OCI-LY1 (cell line): Measurements from ENCODE around the gene GLI2.

Source experiments
- H2AFZ ChIP-seq: fragments of 200-600 bp; sonication (generic), shearing (Covaris generic); 2 replicates; pipeline ENCODE4 v1.6.0; 2014; ENCODE audit warnings: antibody characterized with exemption, mild to moderate bottlenecking, low read length
- H3F3A ChIP-seq: fragments of 200-600 bp; sonication (generic), shearing (Covaris generic); 2 replicates; pipeline ENCODE4 v1.6.0; 2014; ENCODE audit warnings: mild to moderate bottlenecking, antibody characterized with exemption, low read length, moderate library complexity; ENCODE audit not compliant: insufficient read depth
- H3K27ac ChIP-seq: fragments of 200-600 bp; sonication (generic); 2 replicates; pipeline ENCODE4 v1.5.1; 2014; ENCODE audit warnings: low read length, mixed run types, mild to moderate bottlenecking, low read depth; ENCODE audit not compliant: poor library complexity, severe bottlenecking
- H3K27me3 ChIP-seq: fragments of 200-600 bp; sonication (generic); 2 replicates; pipeline ENCODE4 v1.6.0; 2014; ENCODE audit warnings: antibody characterized with exemption, mild to moderate bottlenecking, low read length, moderate library complexity; ENCODE audit not compliant: insufficient read depth
- H3K36me3 ChIP-seq: fragments of 200-600 bp; sonication (generic); 2 replicates; pipeline ENCODE4 v1.6.1; 2014; ENCODE audit warnings: mild to moderate bottlenecking, antibody characterized with exemption, low read length, moderate library complexity, mixed read lengths; ENCODE audit not compliant: insufficient read depth
- H3K4me1 ChIP-seq: fragments of 200-600 bp; sonication (generic); 2 replicates; pipeline ENCODE4 v1.5.1; 2014; ENCODE audit warnings: mild to moderate bottlenecking, low read length, moderate library complexity; ENCODE audit not compliant: insufficient read depth, severe bottlenecking
- H3K4me2 ChIP-seq: fragments of 200-600 bp; sonication (generic), shearing (Covaris generic); 2 replicates; pipeline ENCODE4 v1.6.1; 2014; ENCODE audit warnings: low read length
- H3K4me3 ChIP-seq: fragments of 200-600 bp; sonication (generic); 2 replicates; pipeline ENCODE4 v1.5.1; 2014; ENCODE audit warnings: low read length, low read depth, mild to moderate bottlenecking, mixed read lengths; ENCODE audit not compliant: poor library complexity, severe bottlenecking
- H3K79me2 ChIP-seq: fragments of 200-600 bp; shearing (Covaris generic); 2 replicates; pipeline ENCODE4 v1.6.1; 2016; ENCODE audit warnings: mixed run types, low read length, mixed read lengths; ENCODE audit not compliant: insufficient read depth
- H3K9ac ChIP-seq: fragments of 200-600 bp; sonication (generic), shearing (Covaris generic); 2 replicates; pipeline ENCODE4 v1.6.1; 2014; ENCODE audit warnings: mild to moderate bottlenecking, low read length, mixed read lengths
- H3K9me2 ChIP-seq: fragments of 200-600 bp; sonication (generic), shearing (Covaris generic); 2 replicates; pipeline ENCODE4 v1.6.1; 2014; ENCODE audit warnings: low read depth, mild to moderate bottlenecking, low read length, mixed read lengths
- H3K9me3 ChIP-seq: fragments of 200-600 bp; shearing (Covaris generic); 2 replicates; pipeline ENCODE4 v1.6.1; 2014; ENCODE audit warnings: low read length, mixed read lengths
- H4K20me1 ChIP-seq: fragments of 200-600 bp; sonication (generic), shearing (Covaris generic); 2 replicates; pipeline ENCODE4 v1.6.0; 2016; ENCODE audit warnings: mild to moderate bottlenecking, low read length; ENCODE audit not compliant: insufficient read depth
- CTCF ChIP-seq: fragments of 200-600 bp; sonication (generic), shearing (Covaris generic); IDR thresholded peaks from 2 replicates; pipeline ENCODE4 v1.5.1; 2017; ENCODE audit warnings: mild to moderate bottlenecking, antibody characterized with exemption, low read length, moderate library complexity, mixed read lengths
- EZH2 ChIP-seq: fragments of 200-600 bp; sonication (generic), shearing (Covaris generic); IDR thresholded peaks from 2 replicates; pipeline ENCODE4 v1.8.0; 2017; ENCODE audit warnings: borderline replicate concordance, mixed run types, mild to moderate bottlenecking, antibody characterized with exemption, low read length, moderate library complexity, mixed read lengths

Gene GLI2

GRCh38 chr2:120707816-120708215 is 27.9 kb upstream of the GLI2 start:
- no peaks in the 10 kb centered on the region for H4K20me1 ChIP-seq

GRCh38 chr2:120708944-120709607 is 26.6 kb upstream of the GLI2 start:
- Histone ChIP-seq H3K27ac (no peak overlapping the region), H3K4me2 (no peak overlapping the region), H3K36me3 (no peaks in the 10 kb centered on the region), H3K79me2 (no peaks in the 10 kb centered on the region), H3K4me1 (no peaks in the 10 kb centered on the region), H3F3A (no peaks in the 10 kb centered on the region), H3K9ac (no peak overlapping the region), H2AFZ (no peak overlapping the region), H4K20me1 (no peaks in the 10 kb centered on the region), H3K27me3 (no peaks in the 10 kb centered on the region; the same call in 1 of the 2 replicates), H3K4me3 (no peak overlapping the region), H3K9me2 (no peaks in the 10 kb centered on the region), H3K9me3 (no peaks in the 10 kb centered on the region)
- no peak for TF ChIP-seq EZH2
- TF ChIP-seq CTCF = no peak

More at GRCh38 chr2:120707816-120708215, 27.9 kb upstream of the GLI2 start:
- TF ChIP-seq EZH2 = no peak
- no peaks in the 10 kb centered on the region for H3K36me3 ChIP-seq
- no peaks in the 10 kb centered on the region for H3K79me2 ChIP-seq
- H2AFZ ChIP-seq = no peak overlapping the region
- H3F3A ChIP-seq = no peaks in the 10 kb centered on the region
- no peaks in the 10 kb centered on the region for H3K9me2 ChIP-seq
- no peaks in the 10 kb centered on the region for H3K4me1 ChIP-seq
- no peaks in the 10 kb centered on the region; the same call in 1 of the 2 replicates for H3K27me3 ChIP-seq
- H3K9me3 ChIP-seq = no peaks in the 10 kb centered on the region
- no peak overlapping the region for H3K4me3 ChIP-seq
- H3K27ac ChIP-seq = no peak overlapping the region
- no peak overlapping the region for H3K9ac ChIP-seq
- no peak overlapping the region for H3K4me2 ChIP-seq

GRCh38 chr2:120709608-120710041 is 26.0 kb upstream of the GLI2 start:
- no peak overlapping the region for H3K4me3 ChIP-seq
- no peaks in the 10 kb centered on the region for H3K79me2 ChIP-seq
- no peaks in the 10 kb centered on the region for H3K4me1 ChIP-seq
- no peak overlapping the region for H2AFZ ChIP-seq
- no peak overlapping the region for H3K4me2 ChIP-seq
- no peaks in the 10 kb centered on the region for H3F3A ChIP-seq
- no peaks in the 10 kb centered on the region for H3K9me2 ChIP-seq
- H3K36me3 ChIP-seq = no peaks in the 10 kb centered on the region
- H4K20me1 ChIP-seq = no peaks in the 10 kb centered on the region
- no peaks in the 10 kb centered on the region; the same call in 1 of the 2 replicates for H3K27me3 ChIP-seq
- no peak overlapping the region for H3K27ac ChIP-seq
- no peak for TF ChIP-seq EZH2
- TF ChIP-seq CTCF = no peak
- H3K9me3 ChIP-seq = no peaks in the 10 kb centered on the region
- H3K9ac ChIP-seq = no peak overlapping the region

GRCh38 chr2:120710256-120710655 is 25.4 kb upstream of the GLI2 start:
- Histone ChIP-seq H3K4me3 (no peak overlapping the region), H3K27ac (no peak overlapping the region), H3K9ac (no peak overlapping the region)

More at GRCh38 chr2:120710256-120710655, 25.4 kb upstream of the GLI2 start:
- Histone ChIP-seq H3K27me3 (no peaks in the 10 kb centered on the region; the same call in 1 of the 2 replicates), H3K36me3 (no peaks in the 10 kb centered on the region), H3K9me2 (no peaks in the 10 kb centered on the region), H3K79me2 (no peaks in the 10 kb centered on the region), H3K9me3 (no peaks in the 10 kb centered on the region), H3F3A (no peaks in the 10 kb centered on the region), H4K20me1 (no peaks in the 10 kb centered on the region), H2AFZ (no peak overlapping the region), H3K4me2 (no peak overlapping the region), H3K4me1 (no peaks in the 10 kb centered on the region)
- TF ChIP-seq EZH2 (no peak), CTCF (no peak)
